HG02588 (cell line): ENCODE results near the gene ZSCAN16.

Experiments used
- ATAC-seq: cut with Tn5 transposase; IDR thresholded peaks from one replicate; pipeline ENCODE4 v1.9.1; 2021; ENCODE audit warnings: mild to moderate bottlenecking, moderate library complexity; ENCODE audit not compliant: unreplicated experiment

Gene ZSCAN16

DNA sequence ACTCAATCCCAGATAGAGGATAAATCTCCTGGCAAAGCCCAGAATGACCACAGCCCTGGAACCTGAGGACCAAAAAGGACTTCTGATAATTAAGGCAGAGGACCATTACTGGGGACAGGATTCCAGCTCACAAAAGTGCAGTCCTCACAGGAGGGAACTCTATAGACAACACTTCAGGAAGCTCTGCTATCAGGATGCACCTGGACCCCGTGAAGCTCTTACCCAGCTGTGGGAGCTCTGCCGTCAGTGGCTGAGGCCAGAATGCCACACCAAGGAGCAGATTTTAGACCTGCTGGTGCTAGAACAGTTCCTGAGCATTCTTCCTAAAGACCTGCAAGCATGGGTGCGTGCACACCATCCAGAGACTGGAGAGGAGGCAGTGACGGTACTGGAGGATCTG, 992 bp downstream of the ZSCAN16 start:
- ATAC-seq, result no peak

DNA sequence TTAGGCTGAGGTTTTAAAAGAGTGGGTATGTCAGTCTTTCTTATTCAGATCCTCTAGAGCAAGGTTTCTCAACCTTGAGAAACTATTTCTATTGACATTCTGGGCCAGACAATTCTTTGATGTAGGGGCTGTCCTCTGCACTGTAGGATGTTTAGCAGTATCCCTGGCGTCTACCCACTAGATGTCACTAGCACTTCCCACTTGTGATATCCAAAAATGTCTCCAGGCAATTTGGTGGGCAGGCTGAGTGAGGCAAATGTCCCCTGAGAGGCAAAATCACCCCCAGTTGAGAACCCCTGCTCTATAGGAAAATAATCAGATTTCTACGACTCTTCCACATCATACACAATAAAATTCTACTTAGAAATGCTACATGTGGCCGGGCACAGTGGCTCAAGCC, 9.6 kb downstream of the ZSCAN16 start:
- ATAC-seq, result no peak

DNA sequence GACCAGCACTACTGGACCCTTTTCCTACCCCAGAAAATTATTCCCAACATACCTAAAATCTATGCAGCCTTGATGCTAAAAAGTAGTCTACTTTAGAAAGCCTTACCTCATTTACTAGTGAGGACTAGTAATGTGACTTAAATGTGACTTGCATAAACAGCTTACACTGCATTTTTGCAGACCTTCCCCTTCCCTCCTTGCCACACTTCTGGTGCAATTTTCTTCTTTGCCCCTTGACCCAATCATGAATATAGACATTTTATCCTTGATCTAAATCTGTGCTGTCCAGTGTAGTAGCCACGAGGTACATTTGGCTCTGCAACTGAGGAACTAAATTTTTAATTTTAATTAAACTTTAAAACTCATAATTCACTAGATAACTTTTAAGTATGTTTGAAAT, 10.3 kb downstream of the ZSCAN16 start:
- ATAC-seq, result no peak

DNA sequence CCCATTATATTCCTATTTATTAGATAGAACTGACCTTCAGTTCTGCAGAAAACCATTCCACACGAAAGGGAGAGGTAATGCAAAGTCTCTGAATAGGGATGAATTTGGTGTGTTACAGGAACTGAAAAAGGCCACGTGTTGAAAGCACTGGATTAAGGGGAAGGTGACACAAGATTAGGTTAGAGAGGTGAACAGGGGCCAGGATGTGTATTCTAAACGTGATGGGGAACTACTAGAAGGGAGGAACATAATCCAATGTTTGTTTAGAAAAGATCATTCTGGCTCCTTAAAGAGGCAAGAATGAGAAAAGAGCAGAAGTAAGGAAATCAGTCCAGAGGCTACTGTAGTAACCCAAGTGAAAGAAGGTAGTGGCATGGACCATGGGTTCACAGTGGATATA, 11.0 kb downstream of the ZSCAN16 start:
- no peak for ATAC-seq

DNA sequence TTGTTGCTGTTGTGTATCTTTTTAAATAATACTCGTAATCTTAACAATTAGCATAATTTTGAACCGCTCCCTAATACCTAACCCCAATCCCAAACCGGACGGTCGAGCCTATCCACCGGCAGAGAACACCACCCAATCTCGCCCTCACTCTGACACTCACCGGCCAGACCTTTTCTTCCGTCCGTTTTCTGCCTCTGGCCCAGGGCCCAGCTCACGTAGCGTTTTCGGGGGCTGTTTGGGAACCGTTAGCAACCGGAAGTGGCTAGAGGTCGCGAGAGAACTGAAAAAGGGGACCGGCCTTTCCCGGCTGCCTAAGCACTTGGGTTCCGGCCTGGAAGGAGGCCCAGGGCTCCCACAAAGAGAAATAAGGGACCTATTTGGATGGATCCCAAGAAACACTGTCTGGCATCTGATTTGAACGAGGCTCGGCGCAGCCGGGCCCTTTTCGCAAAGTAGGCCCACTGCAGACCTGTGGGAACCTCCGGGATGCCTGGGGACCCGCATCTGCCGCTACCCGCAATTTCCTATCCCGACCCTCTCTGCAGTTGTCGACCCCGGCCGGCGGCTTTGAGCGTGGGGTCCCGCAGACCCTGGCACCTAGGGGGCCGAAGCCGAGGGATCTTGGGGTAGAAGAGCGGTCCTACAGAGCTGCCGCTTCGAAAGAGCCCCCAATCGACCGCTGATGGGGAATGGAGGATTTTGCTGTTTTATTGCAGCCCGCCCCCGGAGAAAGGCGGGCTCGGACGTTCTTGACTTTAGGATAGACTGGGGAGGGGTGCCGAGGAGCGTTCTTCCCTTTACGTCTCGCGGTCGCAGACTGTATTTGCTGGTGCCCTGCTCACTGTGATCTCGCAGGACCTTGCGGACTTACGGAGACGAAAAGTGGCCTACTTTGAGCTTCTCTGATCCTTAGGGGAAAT, 12.4 kb downstream of the ZSCAN16 start:
- ATAC-seq, result peak; percentile 60

DNA sequence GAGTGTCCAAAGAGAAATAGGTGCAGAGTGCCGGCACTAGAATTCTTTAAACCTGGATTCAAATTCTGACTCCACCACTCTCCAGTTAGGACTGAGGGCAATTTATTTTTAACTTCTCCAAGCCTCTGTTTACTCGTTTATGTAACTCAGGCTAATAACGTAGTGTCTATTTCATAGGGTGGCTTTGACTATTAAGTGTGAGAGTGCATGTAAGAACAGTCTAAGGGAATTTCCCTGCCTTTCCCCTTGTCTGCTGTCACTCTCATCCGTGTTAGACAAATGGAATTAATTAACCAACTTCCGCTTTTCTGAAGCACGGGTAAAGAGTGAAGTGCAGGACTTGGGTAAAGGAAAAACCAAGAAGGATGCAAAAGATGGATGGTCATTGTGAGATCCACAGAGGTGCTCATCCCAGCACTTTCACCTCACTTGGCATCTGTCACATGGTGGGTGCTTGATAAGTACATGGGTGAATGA, 13.1 kb downstream of the ZSCAN16 start:
- no peak for ATAC-seq

DNA sequence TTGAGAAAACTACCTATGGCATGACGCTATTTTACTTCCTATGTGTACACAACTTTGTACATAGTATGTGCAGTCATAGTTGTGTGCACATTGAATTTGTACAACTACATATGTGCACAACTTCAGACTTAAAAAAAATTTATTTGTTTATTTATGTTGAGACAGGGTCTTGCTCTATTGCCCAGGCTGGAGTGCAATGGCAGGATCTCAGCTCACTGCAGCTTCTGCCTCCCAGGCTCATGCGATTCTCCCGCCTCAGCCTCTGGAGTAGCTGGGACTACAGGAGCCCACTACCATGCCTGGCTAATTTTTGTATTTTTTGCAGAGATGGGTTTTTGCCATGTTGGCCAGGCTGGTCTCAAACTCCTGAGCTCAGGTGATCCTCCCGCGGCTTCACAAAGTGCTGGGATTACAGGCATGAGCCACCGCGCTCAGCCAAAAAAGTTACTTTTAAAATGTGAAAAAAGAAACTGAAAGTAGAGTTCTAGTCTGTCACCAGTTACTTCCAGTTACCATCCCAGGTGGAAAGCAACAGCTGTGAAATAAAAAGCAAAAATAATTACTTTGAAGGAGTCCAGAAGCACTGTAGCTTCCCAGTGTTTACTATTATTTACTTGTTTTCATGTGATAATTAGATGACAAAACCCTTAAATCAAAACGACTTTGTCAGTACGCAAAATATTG, 15.6 kb downstream of the ZSCAN16 start:
- ATAC-seq, result no peak

DNA sequence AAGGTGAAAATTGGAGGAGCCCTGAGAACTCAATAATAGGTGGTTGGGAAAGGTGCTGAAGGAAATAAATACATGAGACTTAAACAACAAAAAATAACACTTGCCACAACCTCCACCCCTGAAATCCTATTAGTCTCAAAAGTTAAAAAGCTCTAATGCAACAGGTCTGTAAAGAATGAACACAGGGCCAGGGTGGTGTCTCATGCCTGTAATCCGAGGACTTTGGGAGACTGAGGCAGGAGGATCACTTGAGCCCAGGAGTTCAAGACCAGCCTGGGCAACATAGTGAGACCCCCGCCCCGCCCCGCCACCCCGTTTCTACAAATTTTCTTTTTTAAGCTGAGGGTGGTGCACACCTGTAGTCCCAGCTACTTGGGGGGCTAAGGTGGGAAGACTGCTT, 16.2 kb downstream of the ZSCAN16 start:
- no peak for ATAC-seq

DNA sequence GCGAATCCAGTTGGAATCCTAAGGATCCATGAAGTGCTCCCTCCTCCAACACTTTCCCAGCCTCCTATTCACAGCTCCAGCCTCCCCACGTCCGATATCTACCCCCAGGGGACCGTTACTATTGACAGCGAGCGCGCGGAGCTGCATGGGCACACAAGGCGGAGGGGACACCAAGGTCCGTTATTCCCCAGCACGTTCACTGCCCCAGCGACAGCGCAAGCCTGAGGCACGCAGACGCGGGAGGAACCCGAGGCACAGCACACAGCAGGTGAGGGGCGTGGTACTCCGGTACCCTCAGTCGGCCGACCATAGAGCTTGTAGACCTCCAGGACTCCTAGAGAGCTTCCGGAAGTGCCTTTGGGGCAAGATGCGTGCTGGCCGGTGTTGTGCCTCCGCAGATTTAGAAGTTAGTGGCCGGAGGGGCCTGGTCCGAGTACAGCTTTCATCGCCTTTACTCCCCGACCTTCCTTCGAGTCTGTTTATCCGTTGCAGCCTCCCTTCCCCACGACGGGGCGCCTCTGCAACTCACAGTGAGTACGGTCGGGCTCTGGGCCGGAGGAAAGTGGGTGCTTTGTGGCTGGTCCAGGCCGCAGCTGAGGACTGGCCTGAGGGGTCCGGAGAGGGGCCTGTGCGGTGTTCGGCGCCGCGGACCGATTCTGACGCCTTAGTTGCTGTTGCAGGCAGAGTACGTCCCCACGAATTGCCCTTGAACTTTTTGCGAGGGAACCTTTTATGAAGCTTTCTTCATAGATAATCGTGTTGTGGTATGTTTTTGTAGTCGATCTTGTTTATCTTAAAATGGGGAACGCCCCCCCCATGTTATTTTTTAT, 17.3 kb downstream of the ZSCAN16 start, which contains the start of gene ZKSCAN8:
ZKSCAN8 (plus strand) TSS at position 384 of the 830 bp plus-strand sequence. CDS start 6,525 bp downstream, outside the sequence.
- peak; percentile 77 for ATAC-seq

DNA sequence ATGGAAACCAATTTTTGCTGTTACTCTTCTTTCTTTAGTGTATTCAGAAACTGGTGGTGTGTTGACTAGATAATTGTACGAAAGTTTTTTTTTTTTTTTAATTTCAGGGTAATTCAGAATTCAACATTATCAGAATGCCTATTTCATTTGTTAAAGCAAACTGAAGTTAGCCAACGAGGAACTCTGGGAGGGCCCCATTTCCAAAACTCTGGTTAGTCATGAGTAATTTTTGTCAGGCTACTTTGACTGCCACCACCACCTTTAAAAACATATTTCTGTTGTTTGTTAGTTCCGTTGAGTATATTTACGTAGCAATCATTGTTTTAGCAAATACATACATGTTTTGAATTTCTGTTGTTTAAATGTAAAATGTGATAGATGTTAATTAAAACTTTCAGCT, 18.0 kb downstream of the ZSCAN16 start:
- ATAC-seq, result no peak

DNA sequence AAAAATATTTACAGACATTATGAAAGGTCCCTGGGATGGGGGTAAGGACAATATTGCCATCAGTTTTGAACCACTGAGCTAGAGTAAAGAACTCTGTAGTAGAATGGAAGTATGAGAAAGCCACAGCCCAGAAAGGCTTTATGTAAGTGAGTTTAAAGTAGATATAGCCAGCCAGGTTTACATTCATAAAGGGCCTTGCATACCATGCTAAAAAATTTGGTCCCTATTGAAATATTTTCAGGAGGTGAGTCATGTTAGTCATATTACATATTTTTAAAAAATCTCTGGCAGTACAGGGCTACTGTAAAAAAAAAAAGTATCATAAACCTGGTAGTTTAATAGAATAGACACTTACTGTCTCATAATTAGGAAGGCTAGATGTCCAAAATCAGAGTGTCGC, 20.8 kb downstream of the ZSCAN16 start:
- no peak for ATAC-seq

DNA sequence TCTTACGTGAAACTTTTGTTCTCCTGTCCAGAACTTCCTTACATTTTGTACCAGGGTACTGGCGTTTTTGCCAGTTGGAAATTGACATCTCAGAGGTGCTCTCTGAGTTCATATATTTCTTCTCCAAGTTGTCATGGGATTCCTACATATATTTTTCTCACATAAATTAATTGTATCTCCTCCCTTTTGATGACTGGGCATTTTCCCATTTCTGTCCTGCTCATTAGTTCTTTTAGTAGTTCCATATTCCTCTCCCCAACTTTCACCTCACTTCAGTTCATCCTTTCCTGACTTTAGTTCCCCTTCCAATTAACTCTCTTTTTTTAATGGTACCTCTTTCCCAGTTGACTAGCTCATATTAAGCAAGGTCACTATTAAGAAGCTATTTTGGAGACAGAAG, 28.1 kb downstream of the ZSCAN16 start:
- ATAC-seq, result no peak

DNA sequence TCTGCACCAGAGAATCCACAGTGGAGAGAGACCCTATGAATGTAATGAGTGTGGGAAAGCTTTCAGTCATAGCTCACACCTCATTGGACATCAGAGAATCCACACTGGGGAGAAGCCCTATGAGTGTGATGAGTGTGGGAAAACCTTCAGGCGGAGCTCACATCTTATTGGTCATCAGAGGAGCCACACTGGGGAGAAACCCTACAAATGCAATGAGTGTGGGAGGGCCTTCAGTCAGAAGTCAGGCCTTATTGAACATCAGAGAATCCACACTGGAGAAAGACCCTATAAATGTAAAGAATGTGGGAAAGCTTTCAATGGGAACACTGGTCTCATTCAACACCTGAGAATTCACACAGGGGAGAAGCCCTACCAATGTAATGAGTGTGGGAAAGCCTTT, 29.1 kb downstream of the ZSCAN16 start:
- ATAC-seq, result no peak

DNA sequence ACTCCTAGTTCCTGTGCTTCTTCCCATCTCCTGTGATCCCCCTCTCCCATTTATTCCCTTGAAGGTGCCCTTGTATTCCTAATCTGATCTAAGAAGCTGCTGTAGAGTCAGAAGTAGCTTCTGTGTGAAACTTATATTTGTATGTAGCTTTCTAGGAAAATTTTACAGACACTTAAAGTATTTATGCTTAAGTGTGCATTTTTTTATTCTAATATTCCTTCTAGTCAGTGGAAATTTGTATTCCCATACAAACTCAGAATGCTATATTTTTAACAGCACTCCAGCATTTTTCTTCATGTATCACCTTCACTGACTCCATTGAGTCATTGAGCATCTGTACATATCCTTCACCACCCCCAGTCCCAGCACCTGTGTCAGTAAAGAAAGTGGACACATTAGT, 29.9 kb downstream of the ZSCAN16 start:
- no peak for ATAC-seq

DNA sequence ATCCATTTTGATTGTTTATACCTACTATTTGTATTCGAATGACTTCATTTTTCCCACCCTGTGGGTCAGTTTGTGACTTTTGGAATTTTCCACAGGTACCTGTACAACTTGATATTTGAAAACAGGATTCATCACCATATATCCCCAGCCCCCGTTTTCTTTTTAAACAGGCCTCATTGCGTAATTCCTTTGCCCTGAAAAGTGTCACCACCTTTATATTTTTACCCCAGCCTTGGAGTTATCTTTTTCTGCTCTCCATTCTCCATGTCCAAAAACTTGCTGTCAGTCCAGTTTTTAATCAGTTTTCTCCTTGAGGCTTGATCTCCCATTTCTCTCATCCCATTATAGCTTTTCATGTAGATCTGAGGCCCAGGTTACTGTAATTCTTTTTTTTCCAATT, 33.9 kb downstream of the ZSCAN16 start:
- ATAC-seq, result no peak

DNA sequence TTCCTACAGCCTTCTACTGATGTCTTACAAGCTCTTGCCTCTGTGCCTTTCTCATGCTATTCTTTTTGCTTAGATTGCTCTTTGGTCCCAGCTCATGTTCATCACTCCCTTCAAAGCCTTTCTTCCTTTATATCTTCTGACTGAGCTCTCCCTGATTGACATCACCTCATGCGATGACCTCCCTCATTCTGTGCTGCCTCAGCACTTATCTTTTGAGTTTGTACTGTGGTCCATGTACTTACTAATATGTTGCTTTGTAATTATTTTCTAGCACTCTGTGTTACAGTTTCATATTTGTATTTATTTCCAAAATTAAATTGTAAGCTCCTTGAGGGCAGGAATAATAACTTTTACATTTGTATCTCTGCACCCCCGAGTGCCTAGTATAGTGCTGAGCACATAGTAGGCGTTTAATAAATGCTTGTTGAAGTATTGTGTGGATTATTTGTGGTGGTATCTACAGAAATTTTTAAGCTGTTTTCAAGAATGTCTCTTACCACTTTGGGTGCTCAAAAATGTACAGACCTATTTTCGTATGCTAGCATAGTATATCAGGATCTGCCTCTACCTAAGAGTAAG, 34.7 kb downstream of the ZSCAN16 start:
- ATAC-seq, result no peak

DNA sequence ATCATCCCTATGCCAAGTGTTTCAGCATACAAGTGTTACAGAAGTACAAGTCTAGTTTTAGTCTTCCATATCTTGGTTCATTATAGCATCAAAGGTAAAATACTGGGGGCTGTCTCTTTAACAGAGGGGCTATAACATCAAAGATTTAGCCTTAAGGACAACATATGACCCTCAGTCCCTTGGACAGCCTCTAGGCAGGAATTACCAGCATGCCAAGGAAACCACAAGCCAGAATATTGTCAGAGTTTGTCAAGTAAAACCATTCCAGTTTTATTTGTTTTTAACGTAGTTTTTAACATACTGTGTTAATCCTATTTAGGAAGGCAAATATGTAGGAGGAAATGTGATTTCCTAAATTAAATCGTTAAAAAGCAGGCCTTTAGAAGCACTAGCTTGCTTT, 35.8 kb downstream of the ZSCAN16 start:
- ATAC-seq, result no peak

DNA sequence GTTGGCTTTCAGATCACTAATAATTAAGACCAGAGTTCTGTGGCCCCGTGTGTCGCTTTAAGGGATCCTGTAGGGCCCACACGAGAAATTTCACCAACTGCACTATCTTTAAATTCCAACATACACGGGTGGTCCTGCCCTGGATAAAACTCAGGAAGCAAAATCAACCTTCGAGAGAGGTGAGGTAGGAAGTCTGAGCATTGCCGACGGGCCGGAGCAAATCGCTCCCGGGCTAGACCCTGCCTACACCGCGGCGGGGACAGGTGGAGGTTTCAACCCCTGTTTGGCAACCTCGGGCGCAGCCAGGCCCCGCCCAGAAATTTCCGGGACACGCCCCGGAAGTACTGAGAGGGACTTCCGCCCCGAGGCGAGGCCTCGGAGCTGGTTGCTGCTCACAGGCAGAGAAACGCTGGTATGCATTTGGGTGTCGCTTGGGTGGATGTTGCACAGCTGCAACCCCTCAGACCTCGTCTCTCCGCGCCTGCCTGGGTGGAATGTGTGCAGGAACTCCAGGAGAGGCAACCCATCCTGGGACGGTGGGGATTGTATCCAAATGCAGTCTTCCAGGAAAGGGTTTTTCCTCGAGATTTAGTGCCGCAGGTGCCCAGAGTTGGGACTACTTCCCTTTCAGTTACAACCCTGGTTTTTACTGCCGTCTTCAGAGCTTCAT, 37.1 kb downstream of the ZSCAN16 start:
- ATAC-seq, result peak; percentile 90

DNA sequence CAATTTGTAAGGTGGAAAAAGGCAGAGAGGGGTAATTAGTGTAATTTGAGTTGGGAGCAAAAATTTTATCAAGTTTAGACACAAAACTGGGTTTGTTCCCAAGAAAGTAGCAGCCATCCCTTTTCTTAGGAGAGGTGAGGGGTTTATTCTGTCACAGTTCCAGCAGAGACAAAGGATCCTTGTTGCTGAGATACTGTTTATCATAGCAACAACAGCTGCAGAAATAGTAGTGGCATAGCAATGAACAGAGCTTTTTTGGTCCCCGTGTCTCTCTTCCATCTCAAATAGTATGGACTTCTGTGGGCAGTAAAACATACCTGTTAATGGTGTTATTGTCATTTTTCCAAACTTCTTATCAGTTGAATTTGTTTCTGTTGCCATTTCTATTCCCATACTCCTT, 41.2 kb downstream of the ZSCAN16 start:
- no peak for ATAC-seq

DNA sequence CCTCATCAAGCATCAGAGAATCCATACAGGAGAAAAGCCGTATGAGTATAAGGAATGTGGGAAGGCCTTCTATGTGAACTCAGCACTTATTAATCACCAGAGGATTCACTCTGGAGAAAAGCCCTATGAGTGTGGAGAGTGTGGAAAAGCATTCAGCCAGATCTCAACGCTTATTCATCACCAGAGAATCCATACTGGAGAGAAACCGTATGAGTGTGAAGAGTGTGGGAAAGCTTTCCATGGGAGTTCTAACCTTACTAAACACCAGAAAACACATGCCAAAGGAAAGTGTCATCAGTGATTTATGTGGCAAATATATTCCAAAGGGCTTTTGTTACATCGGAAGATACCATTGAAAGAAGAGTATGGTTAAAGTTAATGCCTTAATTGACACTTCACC, 42.7 kb downstream of the ZSCAN16 start:
- no peak for ATAC-seq
